ENCODE results near the gene IL4R.

Gene IL4R

DNA sequence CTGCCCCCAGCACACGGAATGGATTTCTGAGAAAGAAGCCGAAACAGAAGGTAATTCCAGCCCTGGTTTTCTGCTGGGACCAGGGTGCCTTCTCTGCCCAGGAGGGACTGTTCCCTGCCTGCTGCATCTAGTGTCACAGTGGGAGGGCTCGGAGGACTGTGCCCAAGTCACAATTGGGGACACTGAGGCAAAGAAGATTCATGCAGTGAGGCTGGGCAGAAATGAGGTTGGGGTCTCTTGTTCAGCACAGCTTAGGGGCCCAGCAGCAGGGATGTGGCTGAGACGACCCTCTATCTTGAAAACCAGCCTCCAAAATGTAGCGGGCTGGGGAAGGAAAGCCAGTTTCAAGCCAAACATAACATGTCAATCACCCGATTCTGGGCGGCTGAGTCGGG is 88.8 kb downstream of the IL4R start:
- TF ChIP-seq CTCF (IDR thresholded peaks at IDR 0.05; ENCODE audit: extremely low read depth, missing control alignments): no peak
- no peak for DNase-seq (ENCODE audit: low spot score)

DNA sequence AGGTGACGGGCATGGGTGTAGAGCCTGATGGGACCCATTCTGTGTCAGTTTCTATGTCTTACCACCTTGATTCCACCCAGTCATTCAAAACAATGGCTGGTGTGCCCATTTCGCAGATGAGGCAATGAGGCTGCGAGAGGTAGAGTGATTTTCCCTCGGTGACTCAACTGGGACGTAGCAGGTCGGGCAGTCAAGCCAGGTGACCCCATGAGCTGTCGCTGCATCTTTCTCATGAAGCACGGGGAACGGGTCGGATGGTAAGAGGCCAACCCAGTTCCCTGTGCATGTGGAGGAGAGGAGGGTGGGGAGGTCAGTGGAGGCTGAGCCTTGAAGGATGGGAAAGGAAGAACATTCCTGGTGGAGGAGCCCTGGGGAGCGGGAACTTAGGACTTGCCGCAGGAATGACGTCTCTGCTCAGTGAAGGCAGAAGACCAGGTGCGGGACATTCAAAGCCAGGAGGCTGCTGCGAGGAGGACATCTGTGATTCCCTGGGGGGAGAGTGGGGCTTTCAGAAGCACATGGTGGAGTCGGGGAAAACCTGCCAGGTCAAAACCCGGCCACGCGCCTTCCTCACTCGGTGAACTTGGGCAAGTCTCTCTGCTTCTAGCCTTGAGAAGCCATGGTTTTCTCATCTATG is 89.3 kb downstream of the IL4R start:
- TF ChIP-seq CTCF (IDR thresholded peaks at IDR 0.05; ENCODE audit: extremely low read depth, missing control alignments): no peak
- DNase-seq (ENCODE audit: low spot score): no peak

DNA sequence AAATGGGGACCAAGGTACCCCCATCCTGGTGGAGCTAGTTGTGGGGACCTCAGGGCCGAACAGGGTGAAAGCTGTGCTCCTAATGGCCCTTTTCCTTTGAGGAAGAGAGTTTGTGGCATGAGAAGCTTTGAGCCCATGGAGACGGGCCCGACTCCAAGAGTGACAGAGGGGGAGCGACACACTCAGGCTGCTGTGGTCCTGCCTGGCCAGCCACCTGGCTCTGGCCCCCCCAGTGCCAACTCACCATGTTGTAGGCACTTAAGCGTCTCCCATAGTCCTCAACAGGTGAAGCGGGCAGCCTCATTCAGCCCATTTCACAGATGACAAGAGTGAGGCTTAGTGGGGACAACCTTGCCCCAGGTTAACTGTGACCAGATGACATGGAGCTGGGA is 89.8 kb downstream of the IL4R start:
- TF ChIP-seq CTCF (IDR thresholded peaks at IDR 0.05; ENCODE audit: extremely low read depth, missing control alignments): no peak
- DNase-seq (ENCODE audit: low spot score): no peak

GRCh38 chr16:27404163-27404823 is 90.5 kb downstream of the IL4R start:
- TF ChIP-seq CTCF (IDR thresholded peaks at IDR 0.05; ENCODE audit: extremely low read depth, missing control alignments): no peak
- DNase-seq (ENCODE audit: low spot score): no peak

DNA sequence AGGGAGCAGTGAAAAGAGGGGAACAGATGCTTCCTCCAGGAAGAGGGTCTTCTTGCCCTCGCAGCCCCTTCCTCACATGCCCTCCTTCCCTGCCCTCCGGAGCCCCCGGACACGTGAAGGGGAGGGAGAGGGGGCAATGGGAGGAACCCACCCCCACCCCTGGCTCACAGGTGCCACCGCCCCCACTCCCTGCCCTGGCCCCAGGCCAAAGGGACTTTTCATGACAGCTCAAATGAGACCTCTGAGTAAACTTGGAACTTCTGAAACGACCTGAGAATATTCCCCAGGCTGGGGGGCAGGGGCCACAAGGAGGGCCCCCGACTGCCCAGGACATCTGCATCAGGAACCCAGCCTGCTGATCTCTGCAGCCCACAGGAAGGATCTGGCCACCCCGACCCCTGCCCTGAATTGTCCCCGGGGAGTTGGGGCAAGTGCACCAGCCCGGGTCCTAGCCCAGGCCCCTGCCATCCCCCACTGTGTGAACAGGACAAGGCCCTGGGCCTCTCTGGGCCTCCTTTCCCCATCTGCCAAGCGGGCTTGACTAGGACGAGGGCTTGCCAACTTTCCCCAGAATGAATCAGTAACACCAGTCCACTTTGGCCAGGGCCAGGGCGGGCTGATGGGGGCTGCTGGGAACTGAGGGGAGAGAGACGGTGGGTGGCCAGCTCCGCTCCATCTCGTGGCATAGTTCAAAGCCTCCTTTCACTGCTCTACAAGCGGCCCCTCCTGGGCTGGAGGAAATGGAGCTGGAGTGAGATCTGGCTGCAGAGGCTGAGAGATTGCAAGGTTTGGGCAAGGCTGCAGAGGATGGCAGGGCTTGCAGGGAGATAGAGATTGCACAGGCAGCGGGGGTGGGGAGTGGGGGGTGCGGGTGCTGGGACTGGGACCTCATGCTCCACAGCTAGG is 92.0 kb downstream of the IL4R start:
- no peak for TF ChIP-seq CTCF (IDR thresholded peaks at IDR 0.05; ENCODE audit: extremely low read depth, missing control alignments)
- DNase-seq (ENCODE audit: low spot score): peak; percentile 39

GRCh38 chr16:27406511-27407128 is 92.8 kb downstream of the IL4R start:
- no peak for DNase-seq (ENCODE audit: low spot score)
- TF ChIP-seq CTCF (IDR thresholded peaks at IDR 0.05; ENCODE audit: extremely low read depth, missing control alignments): no peak

Data from GM20000 (cell line).